HG03558 (cell line): ENCODE measurements around the gene NFIB.

ENCODE experiments used
- ATAC-seq: cut with Tn5 transposase; IDR thresholded peaks from one replicate; pipeline ENCODE4 v1.9.1; 2021; ENCODE audit warnings: moderate number of reproducible peaks; ENCODE audit not compliant: unreplicated experiment; ENCODE audit errors: extremely low read depth

The NFIB gene

GRCh38 chr9:14198047-14198840 lies 115.7 kb downstream of the NFIB start:
- no peak for ATAC-seq

- no peak for ATAC-seq
These were observed 116.5 kb downstream of the NFIB start for GRCh38 chr9:14197325-14197858.

GRCh38 chr9:14193328-14193990 lies 120.5 kb downstream of the NFIB start:
- no peak for ATAC-seq

GRCh38 chr9:14192556-14192955 lies 121.4 kb downstream of the NFIB start:
- ATAC-seq = no peak

- no peak for ATAC-seq
These were observed 122.4 kb downstream of the NFIB start for GRCh38 chr9:14191512-14191911.

GRCh38 chr9:14190240-14190639 lies 123.7 kb downstream of the NFIB start:
- ATAC-seq = no peak

- no peak for ATAC-seq
These were observed 124.4 kb downstream of the NFIB start for GRCh38 chr9:14189578-14189977.

GRCh38 chr9:14189146-14189545 lies 124.8 kb downstream of the NFIB start:
- ATAC-seq = no peak

GRCh38 chr9:14188538-14188937 lies 125.4 kb downstream of the NFIB start:
- ATAC-seq = no peak

GRCh38 chr9:14188011-14188410 lies 125.9 kb downstream of the NFIB start:
- no peak for ATAC-seq

GRCh38 chr9:14186096-14186495 lies 127.8 kb downstream of the NFIB start:
- no peak for ATAC-seq

- ATAC-seq = no peak
These were observed 128.9 kb downstream of the NFIB start for GRCh38 chr9:14185016-14185415.

GRCh38 chr9:14183001-14183400 lies 130.9 kb downstream of the NFIB start:
- no peak for ATAC-seq

GRCh38 chr9:14180960-14181537 lies 132.9 kb downstream of the NFIB start:
- ATAC-seq = no peak

- ATAC-seq = no peak
These were observed 133.6 kb downstream of the NFIB start for GRCh38 chr9:14180093-14180959.

- ATAC-seq = no peak
These were observed 134.5 kb downstream of the NFIB start for GRCh38 chr9:14179449-14179848.

- no peak for ATAC-seq
These were observed 138.2 kb downstream of the NFIB start for GRCh38 chr9:14175778-14176177.

GRCh38 chr9:14173713-14174112 lies 140.2 kb downstream of the NFIB start:
- no peak for ATAC-seq

- no peak for ATAC-seq
These were observed 142.9 kb downstream of the NFIB start for GRCh38 chr9:14170973-14171596.

GRCh38 chr9:14170392-14170931 lies 143.5 kb downstream of the NFIB start:
- no peak for ATAC-seq
